Gastrocnemius medialis (tissue), 4 donors: ENCODE results near the gene SDC1.

ENCODE experiments used
- POLR2A ChIP-seq, 2 donors: fragments of 450-650 bp; IDR thresholded peaks; one replicate each; pipeline ENCODE4 v1.6.1; 2017; ENCODE audit warnings: antibody characterized with exemption in 2 of 2, mild to moderate bottlenecking in 2 of 2, moderate library complexity in 2 of 2
- TF ChIP-seq, protein P1 (sequence below), 5 experiments: fragments of 450-650 bp in 3 of 5; fragments of 200-600 bp in 2 of 5; sonication (generic) in 2 of 5; IDR thresholded peaks in 4 of 5; conservative IDR thresholded peaks in 1 of 5; 1 replicate in 4 of 5; 2 replicates in 1 of 5; pipeline ENCODE4 v1.5.1; 2016 to 2019; ENCODE audit warnings: antibody characterized with exemption in 5 of 5, mild to moderate bottlenecking in 3 of 5, moderate library complexity in 3 of 5

- TF ChIP-seq, protein P1, sequence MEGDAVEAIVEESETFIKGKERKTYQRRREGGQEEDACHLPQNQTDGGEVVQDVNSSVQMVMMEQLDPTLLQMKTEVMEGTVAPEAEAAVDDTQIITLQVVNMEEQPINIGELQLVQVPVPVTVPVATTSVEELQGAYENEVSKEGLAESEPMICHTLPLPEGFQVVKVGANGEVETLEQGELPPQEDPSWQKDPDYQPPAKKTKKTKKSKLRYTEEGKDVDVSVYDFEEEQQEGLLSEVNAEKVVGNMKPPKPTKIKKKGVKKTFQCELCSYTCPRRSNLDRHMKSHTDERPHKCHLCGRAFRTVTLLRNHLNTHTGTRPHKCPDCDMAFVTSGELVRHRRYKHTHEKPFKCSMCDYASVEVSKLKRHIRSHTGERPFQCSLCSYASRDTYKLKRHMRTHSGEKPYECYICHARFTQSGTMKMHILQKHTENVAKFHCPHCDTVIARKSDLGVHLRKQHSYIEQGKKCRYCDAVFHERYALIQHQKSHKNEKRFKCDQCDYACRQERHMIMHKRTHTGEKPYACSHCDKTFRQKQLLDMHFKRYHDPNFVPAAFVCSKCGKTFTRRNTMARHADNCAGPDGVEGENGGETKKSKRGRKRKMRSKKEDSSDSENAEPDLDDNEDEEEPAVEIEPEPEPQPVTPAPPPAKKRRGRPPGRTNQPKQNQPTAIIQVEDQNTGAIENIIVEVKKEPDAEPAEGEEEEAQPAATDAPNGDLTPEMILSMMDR (IDR thresholded peaks at IDR 0.05 in 4 of 5, conservative IDR thresholded peaks at IDR 0.05 in 1 of 5): no peak
- TF ChIP-seq POLR2A (IDR thresholded peaks at IDR 0.05): no peak
These were observed 25.5 kb upstream of the SDC1 start for GRCh38 chr2:20250436-20250835.
